Endometrium (tissue), 2 donors: ENCODE results near the gene THSD7B.
"Not testable (repeated sequence)": the region's sequence is repeated elsewhere in the genome, so short reads cannot be mapped to it uniquely, and the experiment has no call there.

ENCODE experiments used
- FAIRE-seq: peaks from 2 replicates; lab custom pipeline; 2012; peaks lifted over from hg19 to GRCh38; lab: Jason Lieb, UNC
- donor health status: control.
- donor health status: control.

THSD7B gene

DNA sequence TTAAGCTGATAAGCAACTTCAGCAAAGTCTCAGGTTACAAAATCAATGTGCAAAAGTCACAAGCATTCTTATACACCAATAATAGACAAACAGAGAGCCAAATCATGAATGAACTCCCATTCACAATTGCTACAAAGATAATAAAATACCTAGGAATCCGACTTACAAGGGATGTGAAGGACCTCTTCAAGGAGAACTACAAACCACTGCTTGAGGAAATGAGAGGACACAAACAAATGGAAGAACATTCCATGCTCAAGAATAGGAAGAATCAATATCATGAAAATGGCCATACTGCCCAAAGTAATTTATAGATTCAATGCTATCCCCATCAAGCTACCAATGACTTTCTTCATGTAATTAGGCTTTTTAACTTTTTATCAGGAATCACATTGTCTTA lies 934.9 kb downstream of the THSD7B start:
- not testable (repeated sequence) for FAIRE-seq

DNA sequence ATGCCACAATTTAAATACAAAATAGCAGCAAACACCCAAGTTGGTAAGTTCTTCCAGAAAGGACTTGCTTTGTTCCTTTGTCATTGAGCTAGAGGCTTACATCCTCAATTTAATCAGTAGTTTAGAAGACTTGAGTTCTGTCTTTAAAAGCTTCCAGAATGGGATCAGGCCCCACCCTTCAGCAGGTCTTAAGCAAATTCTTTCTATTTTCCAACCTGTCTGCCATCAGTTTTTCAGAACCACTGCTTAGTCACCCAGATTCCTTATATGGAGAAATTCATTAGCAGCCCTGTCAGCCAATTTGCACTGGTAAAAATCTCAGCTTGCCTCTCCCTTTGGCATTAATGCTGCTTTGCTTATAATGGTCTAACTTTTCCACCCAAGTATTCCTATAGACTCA lies 935.3 kb downstream of the THSD7B start:
- FAIRE-seq, result no peak

DNA sequence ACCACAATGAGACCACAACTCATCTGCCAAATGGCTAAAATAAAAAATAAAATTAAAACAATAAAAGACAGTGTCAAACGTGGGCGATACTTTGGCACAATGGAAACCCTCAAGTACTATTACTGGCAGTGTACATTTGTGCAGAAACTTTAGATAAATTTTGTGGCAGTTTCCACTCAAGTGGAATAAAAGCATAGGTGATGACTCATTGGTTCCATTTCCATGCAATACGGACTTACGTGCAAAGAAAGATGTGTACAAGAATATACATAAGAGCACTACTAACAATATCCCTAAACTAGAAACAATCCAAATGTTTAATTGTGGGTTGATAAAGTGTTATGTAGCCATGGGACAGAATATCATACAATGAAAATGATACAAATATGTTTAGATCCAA lies 940.0 kb downstream of the THSD7B start:
- no peak for FAIRE-seq

DNA sequence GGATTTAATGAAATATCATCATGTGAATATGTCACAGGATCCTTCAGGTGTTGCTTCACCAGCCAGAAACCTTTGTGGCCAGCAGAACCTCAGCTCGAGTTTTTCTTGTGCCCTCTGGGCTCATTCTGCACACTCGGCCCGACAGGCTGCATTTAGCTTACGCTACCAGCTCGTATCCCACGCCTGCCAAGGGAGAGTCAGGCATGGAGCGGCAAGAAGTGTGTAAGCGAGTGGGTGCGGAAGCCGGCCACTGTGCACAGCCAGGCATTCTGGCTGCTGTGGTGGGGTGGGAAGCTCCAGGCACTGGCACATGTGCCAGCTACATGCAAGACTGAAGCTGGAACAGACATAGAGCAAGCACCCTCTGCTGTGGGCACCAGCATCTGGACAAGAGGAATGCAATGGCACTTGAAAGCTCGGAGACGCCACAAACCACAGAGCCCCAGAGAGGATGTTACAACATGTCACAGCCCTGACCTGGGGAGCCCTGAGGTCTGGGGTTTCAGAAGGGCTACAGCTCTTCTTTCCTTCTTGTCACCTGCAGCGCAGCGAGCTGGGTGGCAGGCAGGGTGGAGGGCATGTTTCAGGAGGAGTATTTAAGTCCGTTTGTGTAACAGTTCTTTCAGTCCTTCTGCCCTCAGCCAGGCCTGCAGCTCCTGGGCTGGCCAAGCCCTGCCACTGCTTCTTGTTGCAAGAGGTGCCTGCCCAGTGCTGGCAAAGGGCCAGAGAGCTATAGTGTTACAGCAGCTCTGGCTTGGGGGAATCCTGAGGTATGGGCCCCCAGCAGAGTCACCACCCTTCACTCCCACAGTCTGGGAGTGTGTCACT lies 941.7 kb downstream of the THSD7B start:
- FAIRE-seq, result no peak

DNA sequence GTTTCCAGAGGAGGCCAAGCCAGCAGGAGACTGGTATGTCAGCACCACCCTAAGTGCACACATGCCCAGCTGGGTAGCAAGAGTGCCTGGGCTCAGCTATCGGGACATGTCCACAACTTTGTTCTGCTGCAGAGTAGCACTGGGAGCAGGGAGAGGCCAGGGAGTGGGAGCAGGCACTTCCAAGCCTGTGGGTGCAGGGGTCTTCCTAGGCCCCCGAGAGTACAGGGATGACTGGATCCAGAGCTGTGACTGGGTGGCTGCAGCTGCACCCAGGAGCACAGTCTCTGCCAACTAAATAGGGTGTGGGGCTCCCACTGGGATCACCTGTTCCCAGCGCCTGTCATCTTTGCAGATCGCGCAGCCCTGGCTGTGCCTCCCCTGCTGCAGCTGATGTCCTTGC lies 943.0 kb downstream of the THSD7B start:
- FAIRE-seq, result no peak

DNA sequence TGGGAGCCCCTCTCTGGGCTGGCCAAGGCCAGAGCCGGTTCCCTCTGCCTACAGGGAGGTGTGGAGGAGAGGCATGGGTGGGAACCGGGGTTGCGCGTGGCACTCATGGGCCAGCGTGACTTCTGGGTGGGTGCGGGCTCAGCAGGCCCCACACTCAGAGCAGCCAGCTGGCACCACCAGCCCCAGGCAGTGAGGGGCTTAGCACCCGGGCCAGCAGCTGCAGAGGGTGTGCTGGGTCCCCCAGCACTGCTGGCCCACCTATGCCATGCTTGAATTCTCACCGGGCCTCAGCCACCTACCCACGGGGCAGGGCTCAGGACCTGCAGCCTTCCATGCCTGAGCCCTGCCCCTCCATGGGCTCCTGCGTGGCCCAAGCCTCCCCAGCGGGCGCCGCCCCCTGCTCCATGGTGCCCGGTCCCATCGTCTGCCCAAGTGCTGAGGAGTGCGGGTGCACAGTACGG lies 950.4 kb downstream of the THSD7B start:
- FAIRE-seq, result no peak

DNA sequence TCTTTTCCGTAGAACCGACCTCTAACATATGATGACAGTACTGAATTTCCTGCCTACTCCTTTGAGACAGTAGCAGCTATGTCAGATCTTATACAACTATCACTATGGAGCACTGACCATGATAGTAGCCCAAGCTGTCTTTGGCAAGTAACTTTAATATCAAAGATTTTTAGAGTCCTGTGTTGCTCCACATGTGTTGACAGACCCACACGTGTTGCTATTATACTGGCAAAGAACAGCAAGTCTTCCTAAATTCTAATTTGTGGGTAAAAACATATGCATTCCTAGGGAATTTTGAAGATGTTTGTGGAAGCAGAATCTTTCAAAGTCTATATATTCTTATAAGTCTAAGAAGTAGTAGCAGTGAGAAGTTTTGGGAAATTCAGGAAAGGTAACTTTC lies 953.4 kb downstream of the THSD7B start:
- FAIRE-seq, result no peak

DNA sequence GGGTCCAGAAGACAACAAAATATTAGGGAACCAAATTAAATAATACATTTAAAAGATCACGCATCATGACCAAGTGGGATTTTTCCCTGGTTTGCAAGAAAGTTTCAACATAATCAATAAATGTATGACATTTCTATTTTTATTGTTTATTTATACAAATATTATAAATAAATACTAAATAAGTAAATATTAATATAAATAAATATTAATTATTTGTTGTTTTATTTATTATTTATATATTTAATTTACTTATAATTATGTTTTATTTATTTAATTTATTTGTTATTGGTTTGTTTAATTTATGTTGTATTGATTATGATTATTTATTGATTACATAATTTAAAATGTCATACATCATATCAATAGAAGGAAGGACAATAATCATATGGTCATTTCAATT lies 956.4 kb downstream of the THSD7B start:
- FAIRE-seq, result peak; percentile 93

DNA sequence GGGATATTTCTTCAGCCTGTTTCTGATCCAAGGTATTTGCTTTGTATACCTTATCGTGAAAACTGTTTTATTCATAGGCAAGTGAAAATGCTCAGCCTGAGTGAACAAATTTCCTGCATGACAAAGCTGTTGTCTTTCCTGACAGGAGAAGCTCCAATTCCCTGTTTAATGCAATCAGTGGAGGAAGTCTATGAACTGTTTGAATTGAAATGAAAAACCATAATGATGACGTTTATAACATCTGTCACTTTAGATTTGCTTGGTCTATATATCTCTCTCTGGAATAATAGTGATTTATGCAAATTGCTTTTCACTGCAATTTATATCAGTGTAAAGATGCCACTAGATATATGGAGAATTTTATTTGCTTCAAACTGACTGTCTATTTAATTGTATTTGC lies 959.6 kb downstream of the THSD7B start:
- no peak for FAIRE-seq
